Measurements from ENCODE around the gene LCE3E. TPM values are rescaled to one million over a fixed set of nuclear protein-coding genes. Genes with fewer than 3 reads are reported as not detected.

Gene LCE3E
- total and polyA plus RNA-seq, 2 of the 4 experiments (the other 2 are of a cell fraction): not detected

DNA sequence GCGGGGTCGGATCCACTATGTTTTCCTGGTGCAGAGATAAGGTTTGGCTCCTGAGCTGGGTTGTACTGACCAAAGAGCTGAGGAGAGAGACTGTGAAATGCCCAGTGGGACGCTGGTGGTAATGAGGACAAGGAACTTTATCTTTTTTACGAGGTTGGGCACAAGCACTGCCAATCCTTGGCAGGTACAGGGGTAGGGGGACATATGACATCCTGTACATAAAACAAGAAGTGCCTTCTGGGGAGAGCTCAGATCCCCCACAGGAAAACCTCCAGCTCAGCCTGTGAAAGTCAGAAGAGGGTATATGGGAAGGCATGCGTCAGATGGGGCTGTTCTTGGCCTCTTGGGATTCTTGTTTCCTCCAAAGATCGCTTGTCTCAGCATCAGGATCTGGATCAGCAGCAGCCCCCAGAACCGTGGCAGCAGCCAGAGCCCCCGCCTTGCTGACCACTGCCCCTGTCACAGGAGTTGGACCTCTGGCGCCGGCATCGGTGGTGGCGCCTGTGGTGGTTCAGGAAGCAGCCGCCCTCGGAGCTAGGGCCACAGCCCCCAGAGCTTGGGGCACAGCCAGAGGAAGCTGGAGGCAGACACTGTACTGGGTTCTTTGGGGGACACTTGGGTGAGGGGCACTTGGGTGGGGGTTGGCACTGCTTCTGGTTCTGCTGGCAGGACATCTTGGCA lies 905 bp downstream of the LCE3E start:
- no peak for DNase-seq
- Histone ChIP-seq H2AFZ (replicated peaks; ENCODE audit: low read length, poor library complexity) (no peak overlapping the region), H2BK15ac (ENCODE audit: low read depth, low read length) (no peak overlapping the region), H3K79me1 (ENCODE audit: low read depth in 1 of 2, low read length in 2 of 2) (no peaks in the 10 kb centered on the region), H3K9me1 (ENCODE audit: insufficient read depth, low read length) (no peaks in the 10 kb centered on the region), H3K4me1 (ENCODE audit: control insufficient read depth, insufficient read depth, low read length) (no peaks in the 10 kb centered on the region), H2AK5ac (ENCODE audit: low read depth, low read length) (no peak overlapping the region), H3K4me3 (ENCODE audit: insufficient read depth, low read depth, low read length) (no peak overlapping the region), H3K4ac (ENCODE audit: low read depth, low read length) (no peak overlapping the region), H3K27ac (ENCODE audit: insufficient read depth, low read length) (no peak overlapping the region), H3K56ac (ENCODE audit: extremely low read depth, insufficient read depth, low read length) (no peak overlapping the region), H2BK20ac (ENCODE audit: low read depth, low read length) (no peak overlapping the region), H3K9me3 (ENCODE audit: control insufficient read depth, insufficient read depth, low read length) (peaks cover 3% of the 10 kb centered on the region; the same call in 1 of the 2 replicates), H2BK5ac (ENCODE audit: low read depth, low read length, poor library complexity, severe bottlenecking) (no peak overlapping the region), H3K18ac (ENCODE audit: low read depth, low read length) (no peak overlapping the region), H3K27me3 (ENCODE audit: control insufficient read depth, insufficient read depth, low read length) (no peaks in the 10 kb centered on the region), H3K9ac (ENCODE audit: low read depth, low read length) (no peak overlapping the region), H2BK120ac (ENCODE audit: low read depth, low read length) (no peak overlapping the region), H2AK9ac (replicated peaks; ENCODE audit: low read depth, low read length, poor library complexity) (no peak overlapping the region), H3K23ac (ENCODE audit: low read depth, low read length) (no peak overlapping the region), H4K91ac (ENCODE audit: insufficient read depth, low read depth, low read length) (no peak overlapping the region), H3K4me2 (ENCODE audit: low read depth, low read length) (no peak overlapping the region), H4K5ac (ENCODE audit: low read depth, low read length) (no peak overlapping the region), H3K36me3 (ENCODE audit: control insufficient read depth, insufficient read depth, low read length) (no peaks in the 10 kb centered on the region), H3K14ac (replicated peaks; ENCODE audit: low read depth, low read length) (no peak overlapping the region), H4K20me1 (ENCODE audit: insufficient read depth, low read length) (no peaks in the 10 kb centered on the region), H4K8ac (ENCODE audit: low read depth in 2 of 2, low read length in 2 of 2) (no peak overlapping the region)
- in situ Hi-C loops (cut with MboI; ENCODE audit: low sequenced_read_pairs): no loop called here
- WGBS, 2 experiments (ENCODE audit: extremely low coverage in 2 of 2, insufficient read length in 1 of 2): no CpG with 5 or more reads among the region's 14 CpGs
- ChIA-PET CTCF (no interaction called here), POLR2A (ENCODE audit: unreplicated experiment) (no interaction called here)
- ATAC-seq (ENCODE audit: low read depth): no peak
- BruUV-seq (replicated peaks): no TSS peak
- dilution Hi-C loops (cut with HindIII; ENCODE audit: low sequenced_read_pairs, unreplicated experiment): no loop called here
- intact Hi-C loops (cut with micrococcal nuclease): no loop called here
- no peak for TF ChIP-seq MAZ (IDR thresholded peaks at IDR 0.05; ENCODE audit: borderline replicate concordance, low read depth, low read length)
- TF ChIP-seq, protein P1, sequence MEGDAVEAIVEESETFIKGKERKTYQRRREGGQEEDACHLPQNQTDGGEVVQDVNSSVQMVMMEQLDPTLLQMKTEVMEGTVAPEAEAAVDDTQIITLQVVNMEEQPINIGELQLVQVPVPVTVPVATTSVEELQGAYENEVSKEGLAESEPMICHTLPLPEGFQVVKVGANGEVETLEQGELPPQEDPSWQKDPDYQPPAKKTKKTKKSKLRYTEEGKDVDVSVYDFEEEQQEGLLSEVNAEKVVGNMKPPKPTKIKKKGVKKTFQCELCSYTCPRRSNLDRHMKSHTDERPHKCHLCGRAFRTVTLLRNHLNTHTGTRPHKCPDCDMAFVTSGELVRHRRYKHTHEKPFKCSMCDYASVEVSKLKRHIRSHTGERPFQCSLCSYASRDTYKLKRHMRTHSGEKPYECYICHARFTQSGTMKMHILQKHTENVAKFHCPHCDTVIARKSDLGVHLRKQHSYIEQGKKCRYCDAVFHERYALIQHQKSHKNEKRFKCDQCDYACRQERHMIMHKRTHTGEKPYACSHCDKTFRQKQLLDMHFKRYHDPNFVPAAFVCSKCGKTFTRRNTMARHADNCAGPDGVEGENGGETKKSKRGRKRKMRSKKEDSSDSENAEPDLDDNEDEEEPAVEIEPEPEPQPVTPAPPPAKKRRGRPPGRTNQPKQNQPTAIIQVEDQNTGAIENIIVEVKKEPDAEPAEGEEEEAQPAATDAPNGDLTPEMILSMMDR (conservative IDR thresholded peaks at IDR 0.05; ENCODE audit: low read depth, low read length): no peak
- no peak for TF ChIP-seq RFX5 (IDR thresholded peaks at IDR 0.05; ENCODE audit: low read depth, low read length)
- TF ChIP-seq RCOR1 (IDR thresholded peaks at IDR 0.05; ENCODE audit: insufficient replicate concordance, low read length): no peak
- TF ChIP-seq CEBPB (IDR thresholded peaks at IDR 0.05; ENCODE audit: low read depth, low read length): no peak
- no peak for TF ChIP-seq POLR2A (IDR thresholded peaks at IDR 0.05; ENCODE audit: low read depth, low read length)

Data from IMR-90 (cell line).